Activated T-helper 2 cell treated with anti-CD3 and anti-CD28 coated beads, Interferon-gamma antibody, Interleukin-2, Interleukin-4, amounts not matched to agents 10 μg/mL and 5 μg/mL and 100 μg/mL, durations not matched to agents 14 hours and 24 hours and 36 hours (primary cell): ENCODE data around the gene STON2. TPM values are rescaled to one million over a fixed set of nuclear protein-coding genes. Genes with fewer than 3 reads are reported as not detected.

Experiments
- DNase-seq: peaks from one replicate; pipeline ENCODE4 v3.0.0; 2021; ENCODE audit warnings: low spot score
- H3K27ac Mint-ChIP-seq: one replicate; pipeline ENCODE4 v1.8.0; 2021; ENCODE audit warnings: mixed read lengths
- H3K27me3 Mint-ChIP-seq: one replicate; pipeline ENCODE4 v1.8.0; 2021; ENCODE audit warnings: low read depth, mixed read lengths
- H3K36me3 Mint-ChIP-seq: one replicate; pipeline ENCODE4 v1.8.0; 2021; ENCODE audit warnings: low read depth, mixed read lengths
- H3K4me1 Mint-ChIP-seq: one replicate; pipeline ENCODE4 v1.8.0; 2021; ENCODE audit warnings: low read depth, mixed read lengths
- H3K4me3 Mint-ChIP-seq: one replicate; pipeline ENCODE4 v1.8.0; 2021; ENCODE audit warnings: low read depth, mild to moderate bottlenecking, moderate library complexity, mixed read lengths
- H3K9me3 Mint-ChIP-seq: one replicate; pipeline ENCODE4 v1.8.0; 2021; ENCODE audit warnings: mixed read lengths
- intact Hi-C: fragments of 100-400 bp; cut with micrococcal nuclease; formaldehyde crosslinking; loops from one replicate; pipeline ENCODE4 v1.15.1; 2023
- total RNA-seq: library from RNA; stranded (reverse); gene quantifications from 2 replicates; pipeline ENCODE4 v1.2.3, GENCODE V29; 2022

STON2 gene
- total RNA-seq, 1 donor from 2014 or later, result not detected

- Mint-ChIP-seq H3K27me3 (peaks cover 1% of the 10 kb centered on the region), H3K27ac (no peak overlapping the region), H3K4me1 (no peaks in the 10 kb centered on the region), H3K4me3 (no peak overlapping the region), H3K36me3 (no peaks in the 10 kb centered on the region), H3K9me3 (no peaks in the 10 kb centered on the region)
- DNase-seq, result no peak
- intact Hi-C loops, result no loop called here
These were observed 87.7 kb downstream of the STON2 start for GRCh38 chr14:81312289-81312876.

- intact Hi-C loops, result no loop called here
- Mint-ChIP-seq H3K36me3 (no peaks in the 10 kb centered on the region), H3K27me3 (peaks cover 1% of the 10 kb centered on the region), H3K27ac (no peak overlapping the region), H3K4me3 (no peak overlapping the region), H3K4me1 (no peaks in the 10 kb centered on the region), H3K9me3 (no peaks in the 10 kb centered on the region)
- no peak for DNase-seq
These were observed 88.3 kb downstream of the STON2 start for GRCh38 chr14:81311778-81312177.

- no peak overlapping the region for H3K27ac Mint-ChIP-seq
These were observed 89.0 kb downstream of the STON2 start for GRCh38 chr14:81311141-81311540.

GRCh38 chr14:81310606-81311005 lies 89.5 kb downstream of the STON2 start:
- intact Hi-C loops, result no loop called here

More at GRCh38 chr14:81311141-81311540, 89.0 kb downstream of the STON2 start:
- H3K9me3 Mint-ChIP-seq, result no peaks in the 10 kb centered on the region
- no peaks in the 10 kb centered on the region for H3K4me1 Mint-ChIP-seq
- intact Hi-C loops, result no loop called here
- H3K4me3 Mint-ChIP-seq, result no peak overlapping the region
- H3K27me3 Mint-ChIP-seq, result peaks cover 1% of the 10 kb centered on the region
- no peak for DNase-seq
- no peaks in the 10 kb centered on the region for H3K36me3 Mint-ChIP-seq

GRCh38 chr14:81309511-81309910 lies 90.6 kb downstream of the STON2 start:
- Mint-ChIP-seq H3K36me3 (no peaks in the 10 kb centered on the region), H3K4me1 (no peaks in the 10 kb centered on the region), H3K4me3 (no peak overlapping the region), H3K27me3 (peaks cover 3% of the 10 kb centered on the region), H3K9me3 (no peaks in the 10 kb centered on the region), H3K27ac (no peak overlapping the region)
- intact Hi-C loops, result no loop called here
- DNase-seq, result no peak

More at GRCh38 chr14:81310606-81311005, 89.5 kb downstream of the STON2 start:
- Mint-ChIP-seq H3K27ac (no peak overlapping the region), H3K4me3 (no peak overlapping the region), H3K9me3 (no peaks in the 10 kb centered on the region), H3K27me3 (peaks cover 1% of the 10 kb centered on the region), H3K36me3 (no peaks in the 10 kb centered on the region), H3K4me1 (no peaks in the 10 kb centered on the region)
- no peak for DNase-seq

GRCh38 chr14:81305743-81306142 lies 94.4 kb downstream of the STON2 start:
- DNase-seq, result no peak
- H3K27ac Mint-ChIP-seq, result no peak overlapping the region
- intact Hi-C loops, result no loop called here
- peaks cover 2% of the 10 kb centered on the region for H3K27me3 Mint-ChIP-seq
- H3K4me1 Mint-ChIP-seq, result peaks cover 10% of the 10 kb centered on the region
- no peaks in the 10 kb centered on the region for H3K9me3 Mint-ChIP-seq
- no peaks in the 10 kb centered on the region for H3K36me3 Mint-ChIP-seq
- H3K4me3 Mint-ChIP-seq, result no peak overlapping the region

GRCh38 chr14:81305065-81305464 lies 95.1 kb downstream of the STON2 start:
- Mint-ChIP-seq H3K4me1 (peaks cover 10% of the 10 kb centered on the region), H3K27ac (no peak overlapping the region), H3K9me3 (no peaks in the 10 kb centered on the region), H3K27me3 (peaks cover 2% of the 10 kb centered on the region), H3K4me3 (no peak overlapping the region), H3K36me3 (no peaks in the 10 kb centered on the region)
- DNase-seq, result no peak
- intact Hi-C loops, result no loop called here

GRCh38 chr14:81303258-81303935 lies 96.7 kb downstream of the STON2 start:
- Mint-ChIP-seq H3K27me3 (peaks cover 2% of the 10 kb centered on the region), H3K36me3 (no peaks in the 10 kb centered on the region), H3K27ac (no peak overlapping the region), H3K9me3 (no peaks in the 10 kb centered on the region), H3K4me3 (no peak overlapping the region), H3K4me1 (peaks cover 10% of the 10 kb centered on the region)
- intact Hi-C loops, result no loop called here
- DNase-seq, result peak; percentile 13

- Mint-ChIP-seq H3K36me3 (no peaks in the 10 kb centered on the region), H3K4me1 (peaks cover 10% of the 10 kb centered on the region), H3K4me3 (no peak overlapping the region), H3K27me3 (peaks cover 2% of the 10 kb centered on the region), H3K27ac (no peak overlapping the region), H3K9me3 (no peaks in the 10 kb centered on the region)
- intact Hi-C loops, result no loop called here
- no peak for DNase-seq
These were observed 97.5 kb downstream of the STON2 start for GRCh38 chr14:81302638-81303037.

GRCh38 chr14:81301813-81302212 lies 98.3 kb downstream of the STON2 start:
- H3K27me3 Mint-ChIP-seq, result peaks cover 2% of the 10 kb centered on the region
- no peak overlapping the region for H3K4me3 Mint-ChIP-seq
- H3K9me3 Mint-ChIP-seq, result no peaks in the 10 kb centered on the region
- H3K4me1 Mint-ChIP-seq, result peaks cover 10% of the 10 kb centered on the region
- no peak overlapping the region for H3K27ac Mint-ChIP-seq
- no peak for DNase-seq
- intact Hi-C loops, result no loop called here
- no peaks in the 10 kb centered on the region for H3K36me3 Mint-ChIP-seq

- intact Hi-C loops, result no loop called here
- no peaks in the 10 kb centered on the region for H3K36me3 Mint-ChIP-seq
- H3K9me3 Mint-ChIP-seq, result no peaks in the 10 kb centered on the region
- H3K4me3 Mint-ChIP-seq, result no peak overlapping the region
- DNase-seq, result no peak
- H3K4me1 Mint-ChIP-seq, result peaks cover 10% of the 10 kb centered on the region
- peaks cover 2% of the 10 kb centered on the region for H3K27me3 Mint-ChIP-seq
- no peak overlapping the region for H3K27ac Mint-ChIP-seq
These were observed 98.8 kb downstream of the STON2 start for GRCh38 chr14:81301371-81301770.

GRCh38 chr14:81298911-81299310 lies 101.2 kb downstream of the STON2 start:
- Mint-ChIP-seq H3K27ac (no peak overlapping the region), H3K36me3 (no peaks in the 10 kb centered on the region), H3K27me3 (no peaks in the 10 kb centered on the region), H3K9me3 (no peaks in the 10 kb centered on the region), H3K4me3 (no peak overlapping the region), H3K4me1 (peaks cover 10% of the 10 kb centered on the region)
- intact Hi-C loops, result no loop called here
- no peak for DNase-seq

GRCh38 chr14:81298122-81298521 lies 102.0 kb downstream of the STON2 start:
- peaks cover 3% of the 10 kb centered on the region for H3K4me1 Mint-ChIP-seq

More at GRCh38 chr14:81298122-81298521, 102.0 kb downstream of the STON2 start:
- DNase-seq, result no peak
- H3K27me3 Mint-ChIP-seq, result no peaks in the 10 kb centered on the region
- no peak overlapping the region for H3K4me3 Mint-ChIP-seq
- H3K9me3 Mint-ChIP-seq, result no peaks in the 10 kb centered on the region
- H3K27ac Mint-ChIP-seq, result no peak overlapping the region
- intact Hi-C loops, result no loop called here
- H3K36me3 Mint-ChIP-seq, result no peaks in the 10 kb centered on the region
